Skeletal muscle satellite cell (primary cell): ENCODE results near the gene RNF32. TPM values are rescaled to one million over a fixed set of nuclear protein-coding genes. Genes with fewer than 3 reads are reported as not detected.

ENCODE experiments used
- H3K27me3 ChIP-seq: 2 replicates; pipeline ENCODE4 v1.7.0; 2013; ENCODE audit warnings: low read length; ENCODE audit not compliant: control insufficient read depth, insufficient read depth
- H3K36me3 ChIP-seq: 2 replicates; pipeline ENCODE4 v1.7.0; 2013; ENCODE audit warnings: mild to moderate bottlenecking, control low read depth, low read length; ENCODE audit not compliant: insufficient read depth
- H3K4me1 ChIP-seq: 2 replicates; pipeline ENCODE4 v1.7.0; 2013; ENCODE audit warnings: low read length; ENCODE audit not compliant: control insufficient read depth, insufficient read depth
- H3K4me2 ChIP-seq: 2 replicates; pipeline ENCODE4 v1.7.0; 2013; ENCODE audit warnings: mild to moderate bottlenecking, low read length
- H3K4me3 ChIP-seq: 2 replicates; pipeline ENCODE4 v1.7.0; 2013; ENCODE audit warnings: low read length
- H3K9ac ChIP-seq: 2 replicates; pipeline ENCODE4 v1.7.0; 2013; ENCODE audit warnings: mild to moderate bottlenecking, low read depth, low read length, moderate library complexity
- H3K9me3 ChIP-seq: replicated peaks from 2 replicates; pipeline ENCODE4 v1.7.0; 2013; ENCODE audit warnings: mild to moderate bottlenecking, control low read depth, low read length
- total RNA-seq: library from RNA; depleted of rRNA; stranded (reverse); fragments of >200 nt; gene quantifications from 2 replicates; pipeline ENCODE4 v1.2.3, GENCODE V29; 2012; rRNA removed

Gene RNF32
- 1.5 and 2.8 TPM in 2 replicates for total RNA-seq

DNA sequence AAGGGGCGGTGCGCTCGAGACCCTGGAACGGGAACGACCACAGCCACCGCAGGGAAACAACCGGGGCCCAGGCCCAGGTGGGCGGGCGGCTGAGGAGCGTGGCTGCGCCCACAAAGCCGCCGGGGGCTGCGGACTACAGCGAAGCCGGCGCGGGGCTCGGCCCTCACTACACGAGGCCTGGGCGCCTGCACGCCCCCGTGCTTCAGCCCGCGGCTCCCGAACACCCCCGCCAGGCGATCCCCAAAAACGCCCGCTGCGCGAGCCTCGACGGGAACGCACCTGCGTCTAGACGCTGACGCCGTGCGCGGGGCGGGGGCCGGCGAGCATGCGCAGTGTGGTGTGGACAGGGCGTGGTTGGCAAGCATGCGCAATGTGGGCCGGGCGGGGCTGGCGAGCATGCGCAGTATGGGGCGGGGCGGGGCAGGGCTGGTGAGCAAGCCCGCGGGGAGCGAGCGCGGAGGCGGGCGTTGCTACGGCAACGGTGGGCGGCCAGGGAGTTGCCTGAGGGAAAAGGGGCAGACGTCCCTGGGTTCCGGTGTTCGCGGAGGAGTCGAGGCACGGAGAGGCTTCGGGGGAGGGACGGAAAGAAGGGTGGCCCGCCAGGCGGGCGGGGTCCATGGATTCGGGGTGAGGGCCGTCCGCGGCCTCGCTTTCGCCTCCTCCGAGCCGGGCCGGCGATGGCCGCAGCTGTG, at the start of gene RNF32:
Gene RNF32, plus strand, starts transcription at position 518 of the 692 bp plus-strand sequence. CDS start 3,104 bp downstream, outside the sequence.
- Histone ChIP-seq H3K9ac (peak within 1 kb of the TSS; percentile 96), H3K4me1 (peaks cover 22% of the 10 kb centered on the region), H3K4me3 (peak within 1 kb of the TSS; percentile 97), H3K36me3 (no peaks in the 10 kb centered on the region), H3K9me3 (no peaks in the 10 kb centered on the region), H3K27me3 (no peaks in the 10 kb centered on the region), H3K4me2 (peak within 1 kb of the TSS; percentile 84)

DNA sequence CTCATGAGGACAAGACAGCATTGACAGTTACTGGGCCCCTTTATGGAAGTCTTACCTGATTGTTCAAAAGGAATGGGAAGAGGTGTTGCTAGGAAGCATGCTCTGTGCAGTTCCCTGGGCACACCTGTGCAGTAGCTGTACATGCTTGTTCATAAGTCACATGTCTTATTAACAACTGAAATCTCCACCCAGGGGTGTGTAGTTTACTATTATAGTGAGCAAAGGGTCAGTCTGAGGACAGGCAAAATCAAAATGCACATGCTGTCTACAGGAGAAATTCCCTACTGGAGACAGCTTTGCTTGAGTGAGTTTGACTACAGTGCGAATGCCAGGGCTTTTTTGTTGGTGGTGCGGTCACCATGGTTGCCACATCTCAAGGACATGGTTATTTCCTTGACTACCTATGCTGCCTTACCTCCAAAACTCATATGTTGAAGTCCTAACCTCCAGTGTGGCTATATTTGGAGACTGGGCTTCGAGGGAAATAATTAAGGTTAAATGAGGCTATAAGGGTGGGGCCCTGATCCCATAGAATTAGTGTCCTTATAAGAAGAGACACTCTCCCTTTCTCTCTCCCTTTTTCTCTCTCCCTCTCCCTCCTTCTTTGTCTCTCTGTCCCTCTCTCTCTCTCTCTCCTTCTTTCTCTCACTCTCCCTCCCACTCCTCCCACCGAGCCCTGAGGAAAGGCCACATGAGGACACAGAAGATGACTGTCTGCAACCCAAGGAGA, 48.3 kb upstream of the RNF32 start:
- Histone ChIP-seq H3K36me3 (no peaks in the 10 kb centered on the region), H3K4me3 (no peak overlapping the region), H3K4me2 (no peak overlapping the region), H3K4me1 (no peaks in the 10 kb centered on the region), H3K9ac (no peak overlapping the region), H3K9me3 (no peaks in the 10 kb centered on the region), H3K27me3 (no peaks in the 10 kb centered on the region)

DNA sequence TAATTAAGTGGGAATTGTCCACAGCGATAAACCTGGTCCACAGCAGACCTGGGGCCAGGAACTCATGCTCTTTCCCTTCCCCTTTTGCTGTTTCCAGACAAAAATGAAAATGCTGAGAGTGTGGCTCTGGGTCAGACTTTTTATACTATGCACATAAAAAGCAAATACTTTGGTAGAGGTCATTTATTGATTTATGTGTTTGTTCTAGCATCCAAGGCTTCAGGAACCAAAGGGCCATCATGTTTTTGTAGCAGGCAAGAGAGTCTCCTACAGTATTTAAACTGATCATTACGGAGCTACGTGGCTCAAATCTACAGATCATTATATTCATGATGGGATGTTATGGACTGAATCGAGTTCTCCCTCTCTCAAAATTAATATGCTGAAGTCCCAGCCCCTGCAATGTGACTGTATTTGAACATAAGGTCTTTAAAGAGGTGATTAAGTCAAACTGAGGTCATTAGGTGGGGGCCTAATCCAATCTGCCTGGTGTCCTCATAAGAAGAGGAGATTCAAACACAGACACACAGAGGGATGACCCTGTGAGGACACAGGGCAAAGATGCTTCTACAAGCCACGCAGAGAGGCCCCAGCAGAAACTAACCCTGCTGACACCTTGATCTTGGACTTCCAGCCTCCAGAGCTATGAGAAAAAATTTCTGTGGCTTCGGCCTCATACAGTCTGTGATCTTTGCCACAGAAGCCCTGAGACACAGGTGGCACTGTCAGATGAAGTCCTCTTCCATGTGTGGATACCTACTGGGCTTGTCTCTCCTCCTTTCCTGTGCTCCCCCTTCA, 46.1 kb upstream of the RNF32 start:
- H3K4me3 ChIP-seq, result no peak overlapping the region

DNA sequence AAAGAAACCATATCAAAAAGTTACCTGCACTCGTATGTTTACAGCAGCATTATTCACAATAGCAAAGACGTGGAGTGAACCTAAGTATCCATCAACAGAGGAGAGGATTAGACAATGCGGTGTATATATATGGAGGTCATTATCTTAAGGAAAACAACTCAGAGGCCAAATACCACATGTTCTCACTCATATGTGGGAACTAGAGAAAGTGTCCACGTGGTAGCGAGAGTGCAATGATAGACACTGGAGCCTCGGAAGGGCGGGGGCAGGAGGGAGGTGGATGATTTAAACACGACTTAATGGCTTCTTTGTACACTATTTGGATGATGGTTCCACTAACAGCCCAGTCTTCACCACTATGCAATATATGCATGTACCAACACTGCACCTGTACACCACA, 40.1 kb upstream of the RNF32 start:
- H3K36me3 ChIP-seq, result no peaks in the 10 kb centered on the region
- H3K27me3 ChIP-seq, result no peaks in the 10 kb centered on the region
- no peaks in the 10 kb centered on the region for H3K4me1 ChIP-seq
- no peaks in the 10 kb centered on the region for H3K9me3 ChIP-seq
- no peak overlapping the region for H3K4me3 ChIP-seq
- H3K4me2 ChIP-seq, result no peak overlapping the region
- no peak overlapping the region for H3K9ac ChIP-seq

More for the DNA sequence above, 46.1 kb upstream of the RNF32 start:
- H3K27me3 ChIP-seq, result no peaks in the 10 kb centered on the region
- H3K36me3 ChIP-seq, result no peaks in the 10 kb centered on the region
- H3K4me2 ChIP-seq, result no peak overlapping the region
- H3K4me1 ChIP-seq, result no peaks in the 10 kb centered on the region
- no peaks in the 10 kb centered on the region for H3K9me3 ChIP-seq
- no peak overlapping the region for H3K9ac ChIP-seq

DNA sequence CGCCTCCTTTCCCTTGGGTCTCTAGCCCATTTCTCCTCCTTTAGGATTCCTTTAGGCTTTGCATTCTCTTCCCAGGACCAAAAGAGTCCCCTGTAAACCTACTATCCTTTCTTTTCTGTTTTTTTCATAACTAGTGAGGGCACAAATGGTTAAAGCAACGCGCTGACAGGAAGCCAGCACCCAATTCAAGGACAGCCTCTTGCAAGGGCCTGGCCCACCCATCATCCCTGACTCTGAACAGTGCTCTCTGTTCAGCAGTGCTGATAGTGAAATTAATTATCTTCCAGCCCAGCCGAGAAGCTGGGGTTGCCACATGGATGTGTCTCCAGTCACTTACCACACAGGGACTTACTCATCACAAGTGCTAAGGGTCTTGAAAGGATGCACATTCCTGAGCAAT, 38.3 kb upstream of the RNF32 start:
- Histone ChIP-seq H3K9me3 (no peaks in the 10 kb centered on the region), H3K4me3 (no peak overlapping the region), H3K27me3 (no peaks in the 10 kb centered on the region), H3K9ac (no peak overlapping the region), H3K36me3 (no peaks in the 10 kb centered on the region), H3K4me1 (no peaks in the 10 kb centered on the region), H3K4me2 (no peak overlapping the region)

DNA sequence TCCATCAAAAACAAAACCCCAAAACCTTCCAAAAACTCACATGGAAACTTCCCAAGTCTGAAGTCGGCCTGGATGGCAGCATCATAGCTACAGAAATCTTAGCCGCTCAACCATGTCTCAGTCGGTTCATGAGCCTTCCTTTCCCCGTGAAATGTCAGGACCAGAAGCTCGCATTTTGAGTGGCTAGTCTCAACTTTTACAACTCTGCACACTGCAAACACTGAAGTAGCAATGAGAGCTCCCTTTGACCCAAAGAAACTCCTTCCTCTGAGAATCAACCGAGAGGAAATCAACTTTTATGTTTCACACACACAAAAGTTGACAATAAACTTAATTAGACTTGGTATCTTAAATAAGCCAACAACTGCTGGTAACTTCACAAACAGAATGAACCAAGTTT, 37.6 kb upstream of the RNF32 start:
- no peaks in the 10 kb centered on the region for H3K9me3 ChIP-seq
- H3K9ac ChIP-seq, result no peak overlapping the region
- peaks cover under 1% of the 10 kb centered on the region for H3K27me3 ChIP-seq
- H3K4me3 ChIP-seq, result no peak overlapping the region
- no peaks in the 10 kb centered on the region for H3K4me1 ChIP-seq
- no peaks in the 10 kb centered on the region for H3K36me3 ChIP-seq
- H3K4me2 ChIP-seq, result no peak overlapping the region

DNA sequence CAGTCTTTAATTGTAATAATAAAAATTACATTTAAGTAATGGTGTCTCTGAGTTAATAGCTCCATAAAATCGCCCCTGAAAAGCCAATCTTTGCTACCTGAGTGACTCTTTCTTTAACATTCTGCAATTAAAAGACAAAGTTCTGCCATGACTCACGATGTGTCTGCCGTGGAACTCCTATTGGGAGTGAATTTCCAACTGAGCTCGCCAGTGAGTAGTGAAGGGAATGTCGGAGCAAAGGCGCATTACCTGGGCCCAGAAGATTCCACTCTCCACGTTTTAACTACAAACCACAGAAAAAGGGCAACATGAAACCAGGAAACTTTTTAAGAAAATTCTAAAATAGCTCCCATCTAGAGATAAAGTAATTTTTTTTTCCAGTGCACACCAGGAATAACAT, 36.9 kb upstream of the RNF32 start:
- Histone ChIP-seq H3K4me3 (no peak overlapping the region), H3K4me2 (no peak overlapping the region), H3K9ac (no peak overlapping the region), H3K36me3 (no peaks in the 10 kb centered on the region), H3K4me1 (no peaks in the 10 kb centered on the region), H3K27me3 (peaks cover 4% of the 10 kb centered on the region), H3K9me3 (no peaks in the 10 kb centered on the region)

DNA sequence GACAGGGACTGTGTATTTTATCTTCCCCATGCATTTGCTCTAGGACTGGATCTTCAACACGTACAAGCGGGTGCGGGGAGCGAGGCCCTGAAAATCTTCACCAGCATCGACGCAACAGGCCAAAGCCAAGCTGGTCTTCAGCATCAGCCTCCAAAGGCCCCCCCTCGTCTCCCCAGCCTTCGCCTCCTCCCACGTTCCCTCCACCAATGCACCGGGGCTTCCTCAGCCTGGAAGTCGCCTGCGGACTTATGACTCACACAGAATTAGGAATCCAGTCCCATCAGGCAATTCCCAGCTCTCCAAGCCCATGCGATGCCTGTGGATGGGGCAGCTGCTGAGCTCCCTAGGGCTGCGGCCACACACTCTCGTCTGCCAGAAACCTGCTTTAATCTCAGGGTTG, 36.3 kb upstream of the RNF32 start:
- Histone ChIP-seq H3K36me3 (no peaks in the 10 kb centered on the region), H3K9ac (no peak overlapping the region), H3K27me3 (peaks cover 4% of the 10 kb centered on the region), H3K4me3 (no peak overlapping the region), H3K4me2 (no peak overlapping the region), H3K4me1 (no peaks in the 10 kb centered on the region), H3K9me3 (no peaks in the 10 kb centered on the region)

DNA sequence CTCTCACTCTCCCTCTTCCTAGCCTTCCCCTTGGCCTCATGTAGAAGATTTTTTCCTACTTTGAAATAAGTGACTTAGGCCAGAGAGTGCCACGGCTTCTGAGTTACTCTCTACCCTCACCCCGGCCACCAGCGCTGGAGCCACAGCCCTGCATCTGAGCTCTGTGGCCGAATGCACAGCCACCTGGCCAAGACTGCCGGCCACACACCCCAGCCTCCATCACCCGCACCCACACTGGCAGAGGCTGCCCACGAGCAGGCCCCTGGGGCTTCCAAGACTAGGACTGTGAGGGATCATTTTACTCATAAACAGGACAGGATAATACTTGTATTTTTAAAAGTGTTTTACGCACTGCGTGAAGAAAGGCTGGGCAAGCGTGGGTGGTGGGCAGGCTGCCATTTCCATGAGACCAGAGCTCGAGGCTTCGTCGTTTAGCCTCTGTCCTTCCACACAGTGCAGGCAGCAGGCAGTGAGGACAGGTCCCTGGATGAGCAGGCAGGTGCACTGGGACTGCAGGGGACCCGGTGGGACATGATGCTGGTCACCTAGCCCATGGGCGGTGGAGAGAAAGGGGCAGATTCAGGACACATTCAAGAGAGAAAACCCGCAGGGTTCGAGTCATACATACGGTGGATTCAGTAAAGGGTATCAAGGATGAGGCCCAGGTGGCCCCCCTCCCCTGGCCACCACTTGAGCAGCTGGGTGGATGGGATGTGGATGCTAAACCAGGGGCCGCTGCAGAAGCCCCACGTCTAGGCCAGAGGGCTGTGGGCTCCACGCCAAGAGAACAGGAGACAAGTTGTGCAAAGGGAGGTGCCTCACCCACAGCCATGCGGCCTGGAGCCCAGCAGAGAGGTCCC, 35.5 kb upstream of the RNF32 start:
- H3K27me3 ChIP-seq, result peaks cover 4% of the 10 kb centered on the region
- H3K9me3 ChIP-seq, result no peaks in the 10 kb centered on the region
- no peak overlapping the region for H3K4me2 ChIP-seq
- no peaks in the 10 kb centered on the region for H3K36me3 ChIP-seq
- no peaks in the 10 kb centered on the region for H3K4me1 ChIP-seq
- H3K4me3 ChIP-seq, result no peak overlapping the region
- H3K9ac ChIP-seq, result no peak overlapping the region

DNA sequence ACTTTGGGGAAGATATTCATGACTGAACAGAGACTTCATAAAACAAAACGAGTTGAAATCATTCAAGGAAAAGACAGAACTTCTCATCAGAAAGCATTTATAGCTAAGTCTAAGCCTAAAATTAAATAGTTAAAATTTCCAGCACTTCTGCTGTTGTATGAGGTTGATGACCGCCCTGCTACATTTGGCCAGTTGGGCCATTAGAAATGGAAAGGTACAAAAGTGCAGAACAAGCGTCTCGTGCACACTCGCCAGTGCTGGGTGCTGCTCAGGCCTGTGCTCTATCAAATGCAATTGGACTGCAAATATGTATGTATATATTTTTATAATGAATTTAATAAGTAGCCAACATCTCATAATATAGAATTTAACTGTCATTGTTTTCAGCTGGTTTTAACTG, 34.4 kb upstream of the RNF32 start:
- Histone ChIP-seq H3K9ac (no peak overlapping the region), H3K27me3 (peaks cover 4% of the 10 kb centered on the region), H3K9me3 (no peaks in the 10 kb centered on the region), H3K36me3 (no peaks in the 10 kb centered on the region), H3K4me2 (no peak overlapping the region), H3K4me1 (no peaks in the 10 kb centered on the region), H3K4me3 (no peak overlapping the region)
